A549 (cell line): ENCODE measurements around the gene THAP4.

ENCODE experiments used
- CEBPB ChIP-seq, 2 experiments: fragments of >200 bp in 1 of 2; sonication (Bioruptor Twin) in 1 of 2; formaldehyde crosslinking in 1 of 2; IDR thresholded peaks; 2 replicates each; pipeline ENCODE4 v1.6.1; 2012 to 2016
- CHD4 ChIP-seq: fragments of 200-600 bp; sonication (generic); IDR thresholded peaks from 2 replicates; pipeline ENCODE4 v1.6.1; 2016; ENCODE audit warnings: antibody characterized with exemption, mild to moderate bottlenecking, borderline replicate concordance
- EHMT2 ChIP-seq: fragments of 200-600 bp; sonication (generic); IDR thresholded peaks from 2 replicates; pipeline ENCODE4 v1.6.1; 2016; ENCODE audit warnings: antibody characterized with exemption, low read depth, mild to moderate bottlenecking, moderate library complexity
- NR3C1 ChIP-seq: fragments of >200 bp; sonication (Bioruptor Twin); formaldehyde crosslinking; IDR thresholded peaks from 3 replicates; pipeline ENCODE4 v1.6.1; 2017
- POLR2A ChIP-seq: IDR thresholded peaks from 2 replicates; pipeline ENCODE4 v1.6.1; 2012; ENCODE audit warnings: mild to moderate bottlenecking, low read length
- RAD21 ChIP-seq, 2 experiments: fragments of >200 bp in 1 of 2; sonication (Bioruptor Twin) in 1 of 2; formaldehyde crosslinking in 1 of 2; IDR thresholded peaks in 1 of 2; conservative IDR thresholded peaks in 1 of 2; 2 replicates in 1 of 2; 3 replicates in 1 of 2; pipeline ENCODE4 v1.6.1; 2012 to 2018; ENCODE audit warnings: inconsistent platforms in 1 of 2
- RARB ChIP-seq: fragments of 250-450 bp; sonication (Bioruptor Pico); IDR thresholded peaks from 2 replicates; pipeline ENCODE4 v1.8.0; 2021; ENCODE audit warnings: mild to moderate bottlenecking, moderate library complexity
- RFX5 ChIP-seq: fragments of 450-650 bp; IDR thresholded peaks from 2 replicates; pipeline ENCODE4 v1.7.1; 2014; ENCODE audit warnings: antibody characterized with exemption, mild to moderate bottlenecking, moderate library complexity
- SMC3 ChIP-seq: fragments of >200 bp; sonication (Bioruptor Twin); formaldehyde crosslinking; IDR thresholded peaks from 3 replicates; pipeline ENCODE4 v1.6.1; 2018; ENCODE audit warnings: inconsistent platforms
- TFCP2L1 ChIP-seq: fragments of 250-450 bp; sonication (Bioruptor Pico); IDR thresholded peaks from 2 replicates; pipeline ENCODE4 v1.5.0; 2021; ENCODE audit warnings: mild to moderate bottlenecking
- ZFP36 ChIP-seq: fragments of 450-650 bp; IDR thresholded peaks from 2 replicates; pipeline ENCODE4 v1.6.1; 2014; ENCODE audit warnings: borderline replicate concordance; ENCODE audit not compliant: partially characterized antibody
- TF ChIP-seq, protein P1 (sequence below): fragments of >200 bp; sonication (Bioruptor Twin); formaldehyde crosslinking; IDR thresholded peaks from 3 replicates; pipeline ENCODE4 v1.5.1; 2016
- TF ChIP-seq, protein P2 (sequence below): IDR thresholded peaks from 2 replicates; pipeline ENCODE4 v1.6.1; 2012

DNA sequence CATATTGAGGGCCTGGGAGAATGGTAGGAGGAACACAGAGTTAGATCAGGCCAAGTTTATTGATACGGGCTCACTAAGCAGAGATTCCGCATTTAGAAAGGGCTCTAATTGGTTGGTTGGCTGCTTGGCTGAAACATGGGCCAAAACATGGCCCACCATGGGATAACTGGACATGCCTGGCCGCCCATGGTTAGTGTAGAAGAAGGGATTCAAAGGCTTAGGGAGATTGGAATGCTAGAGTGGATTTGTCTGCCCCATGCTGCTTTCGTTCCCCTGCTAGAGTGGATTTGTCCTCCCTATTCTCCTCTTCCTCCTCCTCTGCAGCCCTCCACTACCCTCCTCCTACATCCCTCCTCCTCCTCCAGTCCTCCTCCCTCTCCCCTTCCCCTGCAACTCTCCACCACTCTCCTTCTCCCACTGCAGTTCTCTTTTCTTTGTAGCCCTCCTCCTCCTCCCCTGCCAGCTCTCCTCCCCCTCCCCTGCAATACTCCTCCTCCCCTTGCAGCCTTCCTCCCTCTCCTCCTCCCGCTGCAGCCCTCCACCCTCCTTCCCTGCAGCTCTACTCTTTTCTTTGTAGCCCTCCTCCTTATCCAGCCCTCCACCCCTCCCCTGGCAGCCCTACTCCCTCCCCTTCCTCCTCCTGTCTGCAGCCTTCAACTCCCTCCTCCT is 61.2 kb downstream of the THAP4 start:
- TF ChIP-seq, protein P1, sequence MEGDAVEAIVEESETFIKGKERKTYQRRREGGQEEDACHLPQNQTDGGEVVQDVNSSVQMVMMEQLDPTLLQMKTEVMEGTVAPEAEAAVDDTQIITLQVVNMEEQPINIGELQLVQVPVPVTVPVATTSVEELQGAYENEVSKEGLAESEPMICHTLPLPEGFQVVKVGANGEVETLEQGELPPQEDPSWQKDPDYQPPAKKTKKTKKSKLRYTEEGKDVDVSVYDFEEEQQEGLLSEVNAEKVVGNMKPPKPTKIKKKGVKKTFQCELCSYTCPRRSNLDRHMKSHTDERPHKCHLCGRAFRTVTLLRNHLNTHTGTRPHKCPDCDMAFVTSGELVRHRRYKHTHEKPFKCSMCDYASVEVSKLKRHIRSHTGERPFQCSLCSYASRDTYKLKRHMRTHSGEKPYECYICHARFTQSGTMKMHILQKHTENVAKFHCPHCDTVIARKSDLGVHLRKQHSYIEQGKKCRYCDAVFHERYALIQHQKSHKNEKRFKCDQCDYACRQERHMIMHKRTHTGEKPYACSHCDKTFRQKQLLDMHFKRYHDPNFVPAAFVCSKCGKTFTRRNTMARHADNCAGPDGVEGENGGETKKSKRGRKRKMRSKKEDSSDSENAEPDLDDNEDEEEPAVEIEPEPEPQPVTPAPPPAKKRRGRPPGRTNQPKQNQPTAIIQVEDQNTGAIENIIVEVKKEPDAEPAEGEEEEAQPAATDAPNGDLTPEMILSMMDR: no peak
- TF ChIP-seq RAD21 (conservative IDR thresholded peaks at IDR 0.05 in 1 of 2, IDR thresholded peaks at IDR 0.05 in 1 of 2) (no peak), NR3C1 (no peak), TFCP2L1 (CRISPR knock-in tag) (no peak), POLR2A (no peak), CHD4 (no peak), RARB (CRISPR knock-in tag) (no peak), ZFP36 (no peak), RFX5 (no peak), EHMT2 (no peak), CEBPB (IDR thresholded peaks at IDR 0.05) (no peak), SMC3 (no peak)
- TF ChIP-seq, protein P2, sequence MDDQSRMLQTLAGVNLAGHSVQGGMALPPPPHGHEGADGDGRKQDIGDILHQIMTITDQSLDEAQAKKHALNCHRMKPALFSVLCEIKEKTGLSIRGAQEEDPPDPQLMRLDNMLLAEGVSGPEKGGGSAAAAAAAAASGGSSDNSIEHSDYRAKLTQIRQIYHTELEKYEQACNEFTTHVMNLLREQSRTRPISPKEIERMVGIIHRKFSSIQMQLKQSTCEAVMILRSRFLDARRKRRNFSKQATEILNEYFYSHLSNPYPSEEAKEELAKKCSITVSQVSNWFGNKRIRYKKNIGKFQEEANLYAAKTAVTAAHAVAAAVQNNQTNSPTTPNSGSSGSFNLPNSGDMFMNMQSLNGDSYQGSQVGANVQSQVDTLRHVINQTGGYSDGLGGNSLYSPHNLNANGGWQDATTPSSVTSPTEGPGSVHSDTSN: no peak
